Uterus (tissue), 2 donors: ENCODE data around the gene CDK19.

ENCODE experiments used
- POLR2A ChIP-seq, 2 donors: fragments of 450-650 bp; IDR thresholded peaks; one replicate each; pipeline ENCODE4 v1.6.1; 2016; ENCODE audit warnings: antibody characterized with exemption in 2 of 2, mild to moderate bottlenecking in 1 of 2, moderate library complexity in 1 of 2
- TF ChIP-seq, protein P1 (sequence below), 4 experiments: fragments of 200-600 bp in 2 of 4; fragments of 450-650 bp in 2 of 4; sonication (generic) in 2 of 4; IDR thresholded peaks; one replicate each; pipeline ENCODE4 v1.5.1; 2016 to 2019; ENCODE audit warnings: antibody characterized with exemption in 4 of 4, mild to moderate bottlenecking in 2 of 4, moderate library complexity in 1 of 4

DNA sequence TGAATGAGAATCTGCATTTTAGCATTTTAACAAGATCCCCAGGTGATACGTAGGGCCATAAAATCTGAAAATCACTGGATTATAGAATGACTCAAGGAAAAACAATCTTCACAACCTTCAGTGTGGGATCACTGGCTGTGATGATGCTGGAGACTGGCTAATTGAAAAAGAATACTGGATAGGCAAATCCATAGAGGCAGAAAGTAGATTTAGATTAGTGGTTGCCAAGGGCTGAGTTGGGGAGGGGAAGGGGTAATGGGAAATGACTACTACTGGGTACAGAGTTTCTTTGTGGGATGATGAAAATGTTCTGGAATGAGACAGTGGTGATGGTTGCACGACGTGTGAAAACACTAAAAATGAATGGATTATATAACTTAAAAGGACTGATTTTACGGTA lies 84.1 kb downstream of the CDK19 start:
- TF ChIP-seq, protein P1, sequence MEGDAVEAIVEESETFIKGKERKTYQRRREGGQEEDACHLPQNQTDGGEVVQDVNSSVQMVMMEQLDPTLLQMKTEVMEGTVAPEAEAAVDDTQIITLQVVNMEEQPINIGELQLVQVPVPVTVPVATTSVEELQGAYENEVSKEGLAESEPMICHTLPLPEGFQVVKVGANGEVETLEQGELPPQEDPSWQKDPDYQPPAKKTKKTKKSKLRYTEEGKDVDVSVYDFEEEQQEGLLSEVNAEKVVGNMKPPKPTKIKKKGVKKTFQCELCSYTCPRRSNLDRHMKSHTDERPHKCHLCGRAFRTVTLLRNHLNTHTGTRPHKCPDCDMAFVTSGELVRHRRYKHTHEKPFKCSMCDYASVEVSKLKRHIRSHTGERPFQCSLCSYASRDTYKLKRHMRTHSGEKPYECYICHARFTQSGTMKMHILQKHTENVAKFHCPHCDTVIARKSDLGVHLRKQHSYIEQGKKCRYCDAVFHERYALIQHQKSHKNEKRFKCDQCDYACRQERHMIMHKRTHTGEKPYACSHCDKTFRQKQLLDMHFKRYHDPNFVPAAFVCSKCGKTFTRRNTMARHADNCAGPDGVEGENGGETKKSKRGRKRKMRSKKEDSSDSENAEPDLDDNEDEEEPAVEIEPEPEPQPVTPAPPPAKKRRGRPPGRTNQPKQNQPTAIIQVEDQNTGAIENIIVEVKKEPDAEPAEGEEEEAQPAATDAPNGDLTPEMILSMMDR (IDR thresholded peaks at IDR 0.05): no peak
- TF ChIP-seq POLR2A (IDR thresholded peaks at IDR 0.05): no peak
